MCF 10A (cell line): ENCODE results near the gene FBXO46. TPM values are rescaled to one million over a fixed set of nuclear protein-coding genes. Genes with fewer than 3 reads are reported as not detected.

Experiments used
- BruUV-seq: library from RNA; stranded (reverse); fragments of 400-500 nt; replicated peaks from 2 replicates; lab custom pipeline; 2021; lab: Mats Ljungman, UMichigan
- CTCF ChIA-PET: fragments of 300-600 bp; sonication (Branson Sonifier 250); formaldehyde crosslinking; extraction: SDS; loops from one replicate; lab custom pipeline; 2021; ENCODE audit warnings: antibody characterized with exemption, inconsistent platforms; lab: Yijun Ruan, JAX
- POLR2A ChIA-PET: fragments of 300-600, 350-650 bp; sonication (Branson Sonifier 250); formaldehyde crosslinking; extraction: SDS; loops from one replicate; lab custom pipeline; 2020; ENCODE audit warnings: antibody characterized with exemption, inconsistent platforms; lab: Yijun Ruan, JAX
- DNase-seq: peaks from one replicate; pipeline ENCODE4 v3.0.0-alpha.2; 2018; ENCODE audit not compliant: unreplicated experiment
- H3K27ac Mint-ChIP-seq: one replicate; pipeline ENCODE4 v1.8.0; 2022; ENCODE audit warnings: mild to moderate bottlenecking, low read depth, mixed read lengths; ENCODE audit not compliant: unreplicated experiment
- H3K27me3 Mint-ChIP-seq: one replicate; pipeline ENCODE4 v1.8.0; 2022; ENCODE audit warnings: mixed read lengths; ENCODE audit not compliant: insufficient read depth, unreplicated experiment
- H3K36me3 Mint-ChIP-seq: one replicate; pipeline ENCODE4 v1.8.0; 2022; ENCODE audit warnings: mild to moderate bottlenecking, moderate library complexity, mixed read lengths; ENCODE audit not compliant: insufficient read depth, unreplicated experiment
- H3K4me1 Mint-ChIP-seq: one replicate; pipeline ENCODE4 v1.8.0; 2022; ENCODE audit warnings: mixed read lengths; ENCODE audit not compliant: insufficient read depth, unreplicated experiment
- H3K4me3 Mint-ChIP-seq: one replicate; pipeline ENCODE4 v1.8.0; 2022; ENCODE audit warnings: mild to moderate bottlenecking, moderate library complexity, mixed read lengths; ENCODE audit not compliant: unreplicated experiment
- H3K9me3 Mint-ChIP-seq: one replicate; pipeline ENCODE4 v1.8.0; 2022; ENCODE audit warnings: mixed read lengths; ENCODE audit not compliant: unreplicated experiment
- intact Hi-C: fragments of 100-400 bp; cut with micrococcal nuclease; formaldehyde crosslinking; loops from 2 replicates; pipeline ENCODE4 v1.14.1; 2022
- total RNA-seq: library from RNA; stranded (reverse); gene quantifications from 2 replicates; pipeline ENCODE4 v1.2.3, GENCODE V29; 2022
- TF ChIP-seq, protein P1 (sequence below): fragments of 200-600 bp; IDR thresholded peaks from one replicate; pipeline ENCODE4 v1.8.0; 2022; ENCODE audit warnings: antibody characterized with exemption, mild to moderate bottlenecking; ENCODE audit not compliant: unreplicated experiment

The FBXO46 gene
- total RNA-seq, 1 experiment from 2014 or later: 15.0 TPM

DNA sequence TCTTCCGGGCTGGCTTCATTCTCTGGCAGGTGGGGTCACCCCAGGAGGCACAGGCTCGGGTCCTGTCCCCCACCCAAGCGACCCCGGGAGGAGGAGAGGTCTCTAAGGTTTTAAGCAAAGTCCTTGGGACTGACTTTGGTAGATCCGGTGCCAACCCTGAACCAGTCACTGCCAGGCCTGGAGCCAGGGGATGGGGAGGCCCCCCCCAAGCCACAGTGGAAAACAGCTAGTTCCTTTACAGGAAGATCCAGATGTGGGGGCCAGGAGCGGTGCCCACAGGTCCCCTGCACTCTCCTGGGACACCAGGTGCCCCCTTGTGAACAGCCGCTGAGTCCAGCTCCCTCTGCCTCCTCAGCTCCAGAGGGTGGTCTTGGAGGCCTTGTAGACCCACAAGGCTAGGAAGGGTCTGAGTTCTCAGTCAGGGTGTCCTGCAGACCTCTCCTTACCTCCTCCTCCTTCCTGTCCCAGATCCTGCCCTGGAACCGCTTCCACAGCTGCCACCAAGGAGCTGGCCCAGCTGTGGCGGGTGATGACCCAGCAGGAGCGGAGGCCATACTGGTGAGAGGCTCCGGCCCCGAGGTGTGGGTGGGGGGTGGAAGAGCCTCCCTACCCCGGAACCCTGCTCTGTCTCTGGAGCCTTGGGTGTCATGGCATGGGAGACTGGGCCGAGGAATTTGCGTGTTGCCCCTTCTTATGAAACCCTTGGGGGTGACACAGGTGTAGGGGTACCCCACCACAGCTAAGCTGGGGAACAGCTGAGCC, 32.4 kb upstream of the FBXO46 start:
- H3K27me3 Mint-ChIP-seq: no peaks in the 10 kb centered on the region
- BruUV-seq: no TSS peak
- POLR2A ChIA-PET: interaction anchor here (1.8 kb wide), 1 partner anchor 11 kb away, joined by 9 read pairs; no protein-coding TSS in a partner anchor

DNA sequence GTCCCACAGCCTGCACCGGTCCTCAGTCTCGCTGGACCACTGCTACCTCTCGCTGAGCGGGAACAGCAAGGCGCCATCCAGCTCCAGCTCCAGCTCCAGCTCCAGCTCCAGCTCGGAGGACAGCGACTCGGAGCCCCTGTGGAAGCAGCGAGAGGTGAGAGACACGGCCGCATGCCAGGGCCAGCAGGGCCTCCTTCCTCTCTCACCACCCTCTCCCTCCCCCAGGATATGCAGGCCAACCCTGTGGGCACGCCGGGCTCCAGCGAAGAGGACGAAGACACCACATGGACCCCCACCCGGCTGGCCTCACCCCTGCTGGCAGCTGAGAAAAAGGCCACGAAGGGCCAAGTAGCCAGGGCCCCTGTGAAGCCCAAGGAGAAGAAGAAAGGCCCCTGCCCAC, 31.0 kb upstream of the FBXO46 start:
- Mint-ChIP-seq H3K9me3 (no peaks in the 10 kb centered on the region), H3K4me3 (no peak overlapping the region), H3K27me3 (no peaks in the 10 kb centered on the region), H3K4me1 (peaks cover 6% of the 10 kb centered on the region), H3K27ac (no peak overlapping the region), H3K36me3 (peaks cover 16% of the 10 kb centered on the region)
- CTCF ChIA-PET: interaction anchor here (0.5 kb wide), 1 partner anchor 81 kb away, joined by 4 read pairs; no protein-coding TSS in a partner anchor
- POLR2A ChIA-PET: interaction anchor here (1.3 to 1.8 kb wide), 2 partner anchors 9 to 45 kb away, joined by 5 to 9 read pairs; no protein-coding TSS in a partner anchor
- BruUV-seq: no TSS peak
- DNase-seq: no peak
- TF ChIP-seq, protein P1, sequence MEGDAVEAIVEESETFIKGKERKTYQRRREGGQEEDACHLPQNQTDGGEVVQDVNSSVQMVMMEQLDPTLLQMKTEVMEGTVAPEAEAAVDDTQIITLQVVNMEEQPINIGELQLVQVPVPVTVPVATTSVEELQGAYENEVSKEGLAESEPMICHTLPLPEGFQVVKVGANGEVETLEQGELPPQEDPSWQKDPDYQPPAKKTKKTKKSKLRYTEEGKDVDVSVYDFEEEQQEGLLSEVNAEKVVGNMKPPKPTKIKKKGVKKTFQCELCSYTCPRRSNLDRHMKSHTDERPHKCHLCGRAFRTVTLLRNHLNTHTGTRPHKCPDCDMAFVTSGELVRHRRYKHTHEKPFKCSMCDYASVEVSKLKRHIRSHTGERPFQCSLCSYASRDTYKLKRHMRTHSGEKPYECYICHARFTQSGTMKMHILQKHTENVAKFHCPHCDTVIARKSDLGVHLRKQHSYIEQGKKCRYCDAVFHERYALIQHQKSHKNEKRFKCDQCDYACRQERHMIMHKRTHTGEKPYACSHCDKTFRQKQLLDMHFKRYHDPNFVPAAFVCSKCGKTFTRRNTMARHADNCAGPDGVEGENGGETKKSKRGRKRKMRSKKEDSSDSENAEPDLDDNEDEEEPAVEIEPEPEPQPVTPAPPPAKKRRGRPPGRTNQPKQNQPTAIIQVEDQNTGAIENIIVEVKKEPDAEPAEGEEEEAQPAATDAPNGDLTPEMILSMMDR: no peak
- intact Hi-C loops: no loop called here

More for the DNA sequence above, 32.4 kb upstream of the FBXO46 start:
- no peak overlapping the region for H3K4me3 Mint-ChIP-seq
- intact Hi-C loops: no loop called here
- no peaks in the 10 kb centered on the region for H3K4me1 Mint-ChIP-seq
- CTCF ChIA-PET: interaction anchor here (0.6 kb wide), 1 partner anchor 53 kb away, joined by 4 read pairs; no protein-coding TSS in a partner anchor
- H3K27ac Mint-ChIP-seq: no peak overlapping the region
- H3K36me3 Mint-ChIP-seq: peaks cover 16% of the 10 kb centered on the region
- no peak for DNase-seq
- TF ChIP-seq, protein P1: no peak
- H3K9me3 Mint-ChIP-seq: no peaks in the 10 kb centered on the region

DNA sequence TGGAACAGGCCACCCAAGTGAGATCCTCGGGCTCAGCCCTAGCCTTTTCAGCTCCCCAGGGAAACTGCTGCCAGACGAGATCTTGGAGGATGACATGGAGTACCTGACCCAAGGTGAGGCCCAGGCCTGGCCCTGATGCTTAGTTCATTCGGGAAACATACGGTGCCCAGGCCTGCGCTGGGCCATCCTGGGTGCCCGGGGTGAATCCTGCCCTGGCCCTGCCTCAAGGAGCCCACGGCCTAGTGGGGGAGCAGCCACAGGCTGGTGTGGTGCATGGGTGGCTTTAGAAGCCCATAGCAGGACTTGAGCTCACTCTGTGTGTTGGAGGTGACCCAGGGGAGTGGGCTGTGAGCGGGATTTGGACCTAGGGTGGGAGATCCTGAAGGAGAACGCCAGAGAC, 28.2 kb upstream of the FBXO46 start:
- no TSS peak for BruUV-seq
- no peak for DNase-seq
- intact Hi-C loops: no loop called here
- H3K4me1 Mint-ChIP-seq: peaks cover 6% of the 10 kb centered on the region
- no peaks in the 10 kb centered on the region for H3K27me3 Mint-ChIP-seq
- ChIA-PET POLR2A (interaction anchor here (2.3 to 4.1 kb wide), 2 partner anchors 9 to 42 kb away, joined by 9 to 38 read pairs; partner anchors contain the start of gene SIX5), CTCF (interaction anchor here (0.6 to 0.7 kb wide), 2 partner anchors 45 to 246 kb away, joined by 3 to 4 read pairs; no protein-coding TSS in a partner anchor)
- H3K9me3 Mint-ChIP-seq: no peaks in the 10 kb centered on the region
- H3K27ac Mint-ChIP-seq: no peak overlapping the region
- TF ChIP-seq, protein P1: no peak
- peaks cover 1% of the 10 kb centered on the region for H3K36me3 Mint-ChIP-seq
- H3K4me3 Mint-ChIP-seq: no peak overlapping the region

- Mint-ChIP-seq H3K9me3 (no peaks in the 10 kb centered on the region), H3K36me3 (no peaks in the 10 kb centered on the region), H3K4me3 (no peak overlapping the region), H3K4me1 (peaks cover 12% of the 10 kb centered on the region), H3K27me3 (no peaks in the 10 kb centered on the region), H3K27ac (peak overlapping the region; percentile 64)
- DNase-seq: peak; percentile 57
- TF ChIP-seq, protein P1: no peak
- ChIA-PET CTCF (interaction anchor here (0.6 to 1.3 kb wide), 7 partner anchors 18 to 1591 kb away, joined by 3 to 5 read pairs (median 3); no protein-coding TSS in a partner anchor), POLR2A (interaction anchor here (0.6 to 4.1 kb wide), 4 partner anchors 11 to 116 kb away, joined by 3 to 38 read pairs (median 6); partner anchors contain the start of gene SIX5)
- intact Hi-C loops: no loop called here
- no TSS peak for BruUV-seq
Observed at GRCh38 chr19:45757695-45758094, 27.0 kb upstream of the FBXO46 start.
